ENCODE data around the gene ANKRD1. TPM values are rescaled to one million over a fixed set of nuclear protein-coding genes. Genes with fewer than 3 reads are reported as not detected.

The ANKRD1 gene
- total and polyA plus RNA-seq, 2 donors (not counting 1 experiment from before 2014, with no cell fraction given) = under 0.01 to 13.1 TPM

- Histone ChIP-seq H3K79me2 (ENCODE audit: control insufficient read depth, insufficient read depth, low read length) (no peaks in the 10 kb centered on the region), H4K20me1 (ENCODE audit: control insufficient read depth, extremely low read depth, insufficient read depth, low read length) (no peaks in the 10 kb centered on the region), H3K4me3 (replicated peaks in 1 of 4; ENCODE audit: control extremely low read depth in 1 of 4, insufficient read depth in 1 of 4, low read depth in 3 of 4, low read length in 4 of 4) (no peak overlapping the region), H2AFZ (ENCODE audit: low read length) (no peak overlapping the region), H3K36me3 (ENCODE audit: control insufficient read depth, insufficient read depth, low read length) (peaks cover 5% of the 10 kb centered on the region), H3K4me1 (ENCODE audit: control insufficient read depth, extremely low read depth, insufficient read depth, low read length) (peaks cover 7% of the 10 kb centered on the region), H3K9me3 (ENCODE audit: control insufficient read depth, insufficient read depth, low read depth, low read length) (no peaks in the 10 kb centered on the region), H3K4me2 (ENCODE audit: extremely low read depth, insufficient read depth, low read length) (no peak overlapping the region), H3K27me3 (ENCODE audit: control insufficient read depth, insufficient read depth, low read length) (no peaks in the 10 kb centered on the region), H3K27ac (ENCODE audit: insufficient read depth, low read length) (no peak overlapping the region), H3K9ac (ENCODE audit: insufficient read depth, low read length) (no peak overlapping the region)
- no peak for TF ChIP-seq CTCF (conservative IDR thresholded peaks at IDR 0.05 in 1 of 2, IDR thresholded peaks at IDR 0.05 in 1 of 2; ENCODE audit: low read depth in 1 of 2, low read length in 2 of 2)
- no peak for TF ChIP-seq EZH2 (IDR thresholded peaks at IDR 0.05; ENCODE audit: low read length, missing control alignments)
- DNase-seq (ENCODE audit: low read depth in 2 of 2) = no peak
Observed at GRCh38 chr10:90887555-90887954, 33.3 kb downstream of the ANKRD1 start.

- no peak overlapping the region for H3K4me3 ChIP-seq (replicated peaks in 1 of 4; ENCODE audit: control extremely low read depth in 1 of 4, insufficient read depth in 1 of 4, low read depth in 3 of 4, low read length in 4 of 4)
- no peak overlapping the region for H2AFZ ChIP-seq (ENCODE audit: low read length)
Observed at GRCh38 chr10:90885176-90885575, 35.7 kb downstream of the ANKRD1 start.

GRCh38 chr10:90884431-90884830 is 36.5 kb downstream of the ANKRD1 start:
- no peak overlapping the region for H2AFZ ChIP-seq (ENCODE audit: low read length)
- peaks cover 3% of the 10 kb centered on the region for H3K4me1 ChIP-seq (ENCODE audit: control insufficient read depth, extremely low read depth, insufficient read depth, low read length)
- H3K4me2 ChIP-seq (ENCODE audit: extremely low read depth, insufficient read depth, low read length) = peak overlapping the region; percentile 40
- H3K27ac ChIP-seq (ENCODE audit: insufficient read depth, low read length) = peak overlapping the region; percentile 51
- no peaks in the 10 kb centered on the region for H3K27me3 ChIP-seq (ENCODE audit: control insufficient read depth, insufficient read depth, low read length)
- no peak overlapping the region for H3K4me3 ChIP-seq (replicated peaks in 1 of 4; ENCODE audit: control extremely low read depth in 1 of 4, insufficient read depth in 1 of 4, low read depth in 3 of 4, low read length in 4 of 4)
- no peaks in the 10 kb centered on the region for H3K79me2 ChIP-seq (ENCODE audit: control insufficient read depth, insufficient read depth, low read length)
- H3K36me3 ChIP-seq (ENCODE audit: control insufficient read depth, insufficient read depth, low read length) = peaks cover 8% of the 10 kb centered on the region
- H3K9me3 ChIP-seq (ENCODE audit: control insufficient read depth, insufficient read depth, low read depth, low read length) = no peaks in the 10 kb centered on the region
- peak; percentile 42 to 50 for DNase-seq (ENCODE audit: low read depth in 2 of 2)
- no peaks in the 10 kb centered on the region for H4K20me1 ChIP-seq (ENCODE audit: control insufficient read depth, extremely low read depth, insufficient read depth, low read length)
- no peak overlapping the region for H3K9ac ChIP-seq (ENCODE audit: insufficient read depth, low read length)
- no peak for TF ChIP-seq CTCF (conservative IDR thresholded peaks at IDR 0.05 in 1 of 2, IDR thresholded peaks at IDR 0.05 in 1 of 2; ENCODE audit: low read depth in 1 of 2, low read length in 2 of 2)
- no peak for TF ChIP-seq EZH2 (IDR thresholded peaks at IDR 0.05; ENCODE audit: low read length, missing control alignments)

More at GRCh38 chr10:90885176-90885575, 35.7 kb downstream of the ANKRD1 start:
- Histone ChIP-seq H3K36me3 (ENCODE audit: control insufficient read depth, insufficient read depth, low read length) (peaks cover 7% of the 10 kb centered on the region), H3K9ac (ENCODE audit: insufficient read depth, low read length) (no peak overlapping the region), H4K20me1 (ENCODE audit: control insufficient read depth, extremely low read depth, insufficient read depth, low read length) (no peaks in the 10 kb centered on the region), H3K79me2 (ENCODE audit: control insufficient read depth, insufficient read depth, low read length) (no peaks in the 10 kb centered on the region), H3K27ac (ENCODE audit: insufficient read depth, low read length) (no peak overlapping the region), H3K9me3 (ENCODE audit: control insufficient read depth, insufficient read depth, low read depth, low read length) (no peaks in the 10 kb centered on the region), H3K27me3 (ENCODE audit: control insufficient read depth, insufficient read depth, low read length) (no peaks in the 10 kb centered on the region), H3K4me2 (ENCODE audit: extremely low read depth, insufficient read depth, low read length) (peak overlapping the region; percentile 29), H3K4me1 (ENCODE audit: control insufficient read depth, extremely low read depth, insufficient read depth, low read length) (peaks cover 7% of the 10 kb centered on the region)
- no peak for TF ChIP-seq CTCF (conservative IDR thresholded peaks at IDR 0.05 in 1 of 2, IDR thresholded peaks at IDR 0.05 in 1 of 2; ENCODE audit: low read depth in 1 of 2, low read length in 2 of 2)
- TF ChIP-seq EZH2 (IDR thresholded peaks at IDR 0.05; ENCODE audit: low read length, missing control alignments) = no peak
- DNase-seq (ENCODE audit: low read depth in 2 of 2) = peak; percentile 81 to 89

Measured in fibroblast of lung (primary cell).